Fibroblast of skin of left biceps (primary cell): ENCODE results near the gene FLT4.

Experiments
- DNase-seq, 2 experiments: peaks; one replicate each; pipeline ENCODE4 v3.0.0-alpha.2; 2013; ENCODE audit warnings: low read depth in 2 of 2

Gene FLT4

DNA sequence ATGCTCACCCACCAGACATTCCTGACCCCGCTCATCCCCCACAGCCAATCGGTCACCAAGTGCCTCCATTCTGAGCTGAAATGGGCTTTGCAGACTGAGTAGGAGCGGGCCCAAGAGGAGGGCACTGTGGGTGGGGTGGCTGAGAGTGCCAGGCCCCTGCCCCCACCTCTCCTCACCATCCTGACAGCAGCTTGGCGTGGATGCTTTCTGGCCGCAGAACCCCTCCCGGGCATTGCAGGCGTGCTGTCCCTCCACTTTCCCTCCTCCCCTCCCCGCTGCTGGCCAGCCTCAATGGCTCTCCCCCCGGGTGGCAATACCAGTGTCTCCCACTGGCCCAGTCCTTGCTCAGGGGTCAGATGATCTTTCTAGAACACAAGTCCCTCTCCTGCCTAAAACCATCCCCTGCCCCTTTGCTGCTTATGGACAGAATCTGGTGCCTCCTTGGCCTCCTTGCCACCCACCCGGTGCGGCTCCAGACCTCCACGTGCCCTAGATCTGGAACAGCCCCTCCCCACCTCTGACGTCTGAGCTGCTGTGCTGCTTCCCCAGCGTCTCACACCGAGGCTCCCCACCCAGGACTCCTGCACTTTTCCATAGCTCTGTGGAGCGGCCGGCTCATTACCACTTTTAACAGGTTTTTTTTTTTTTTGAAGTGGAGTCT is 6.1 kb downstream of the FLT4 start:
- no peak for DNase-seq

- DNase-seq: no peak
Observed at GRCh38 chr5:180642779-180643178, 6.6 kb downstream of the FLT4 start.

- DNase-seq: no peak
Observed at GRCh38 chr5:180642181-180642775, 7.1 kb downstream of the FLT4 start.

DNA sequence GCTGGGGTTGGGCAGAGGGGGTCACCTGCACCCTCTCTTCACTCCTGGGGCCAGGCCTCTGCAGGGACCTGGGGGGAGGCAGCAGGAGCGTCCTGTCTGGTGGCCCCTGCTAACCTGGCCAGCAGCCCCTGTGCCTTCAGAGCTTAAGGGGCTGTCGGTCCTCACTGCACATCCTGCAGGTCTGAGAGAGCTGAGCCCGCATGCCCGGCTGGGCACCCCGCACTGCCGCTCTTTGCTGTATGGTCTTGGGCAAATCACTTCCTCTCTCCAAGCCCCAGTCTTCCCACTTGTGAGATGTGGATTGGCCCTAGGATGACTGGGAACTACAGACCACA is 7.9 kb downstream of the FLT4 start:
- no peak for DNase-seq

GRCh38 chr5:180640861-180641565 is 8.4 kb downstream of the FLT4 start:
- no peak for DNase-seq

- DNase-seq: no peak
Observed at GRCh38 chr5:180640611-180640860, 8.9 kb downstream of the FLT4 start.

GRCh38 chr5:180639741-180640610 is 9.4 kb downstream of the FLT4 start:
- DNase-seq: no peak

- DNase-seq: no peak
Observed at GRCh38 chr5:180639287-180639686, 10.1 kb downstream of the FLT4 start.

DNA sequence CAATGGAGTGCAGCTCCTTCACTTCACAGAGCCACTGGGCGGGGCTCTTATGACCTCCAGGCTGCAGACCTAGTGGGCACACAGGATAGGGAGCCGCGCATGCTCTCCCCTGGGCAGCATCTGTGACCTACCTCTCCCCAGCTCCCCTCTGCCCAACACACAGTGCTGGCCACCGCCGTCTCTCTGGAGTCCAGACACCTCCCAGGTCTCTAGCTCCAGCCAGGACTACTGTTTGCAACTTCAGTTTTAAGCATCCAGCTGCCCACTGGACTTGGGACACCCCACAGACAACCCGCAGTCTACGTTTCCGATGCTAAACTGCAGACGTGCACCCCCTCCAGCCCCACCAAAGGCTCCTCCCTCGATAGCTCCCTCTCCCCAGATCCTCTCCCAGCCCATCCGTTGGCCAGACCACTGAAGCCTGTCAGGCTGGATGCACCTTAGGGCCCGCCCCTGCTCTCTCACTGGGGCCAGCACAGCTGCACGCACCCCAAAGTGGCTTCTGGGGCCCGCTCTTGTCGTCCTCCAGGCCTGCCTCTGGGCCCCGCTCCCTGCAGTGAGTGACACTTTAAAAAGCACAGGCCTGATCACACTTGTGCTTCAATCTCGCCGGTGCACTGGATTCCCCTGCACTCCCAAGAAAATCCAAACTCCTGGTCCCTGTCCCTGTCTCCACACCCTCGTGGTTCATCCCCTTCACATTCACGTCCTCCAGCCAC is 11.3 kb downstream of the FLT4 start:
- DNase-seq: no peak

DNA sequence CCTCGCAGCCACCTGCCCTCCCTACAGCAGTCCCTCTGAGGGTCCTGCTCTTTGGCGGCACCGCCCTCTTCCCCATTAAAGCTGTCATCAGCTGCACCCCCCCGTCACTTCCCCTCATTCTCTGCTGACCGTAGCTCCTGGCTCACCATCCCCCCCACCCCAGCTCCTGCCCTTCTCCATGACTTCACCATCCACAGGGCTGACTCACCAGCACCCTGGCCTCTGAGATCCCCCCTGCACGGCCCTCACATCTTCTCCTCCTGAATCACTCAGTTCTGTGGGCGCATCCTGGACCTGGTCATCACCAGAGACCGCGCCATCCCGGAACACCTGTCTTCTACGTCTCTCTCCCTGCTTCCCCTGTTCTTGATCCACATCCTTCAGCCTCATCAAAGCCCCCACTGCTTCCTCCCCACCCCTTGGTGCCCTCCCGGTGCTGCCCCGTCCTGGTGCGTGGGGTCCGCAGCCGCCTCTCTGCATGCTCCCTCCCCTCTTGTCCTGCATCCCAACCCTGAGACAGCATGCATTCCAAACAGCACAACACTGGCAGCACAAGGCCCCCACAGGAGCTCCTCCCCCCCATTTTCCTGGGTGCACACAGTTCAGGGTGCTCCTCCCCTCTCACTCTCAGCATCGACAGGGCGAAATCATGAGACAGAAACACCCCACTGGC is 12.9 kb downstream of the FLT4 start:
- no peak for DNase-seq

DNA sequence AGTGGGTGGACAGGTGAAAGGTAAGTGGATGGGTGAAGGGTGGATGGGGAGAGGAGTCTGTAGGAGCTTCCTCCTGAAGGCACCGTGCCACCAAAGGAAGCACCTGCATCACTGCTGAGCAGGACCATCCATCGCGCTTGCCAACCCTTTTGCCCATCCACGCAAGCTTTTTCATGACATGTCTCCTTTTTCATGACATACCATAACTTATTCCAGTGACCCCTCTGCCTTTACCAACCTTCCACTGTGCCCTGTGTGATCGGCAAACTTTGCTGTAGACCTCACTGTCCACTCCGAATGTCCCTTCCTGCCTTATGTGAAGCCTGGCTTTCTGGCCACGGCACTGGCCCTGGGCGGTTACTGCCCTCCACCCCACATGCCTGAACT is 13.4 kb downstream of the FLT4 start:
- no peak for DNase-seq

DNA sequence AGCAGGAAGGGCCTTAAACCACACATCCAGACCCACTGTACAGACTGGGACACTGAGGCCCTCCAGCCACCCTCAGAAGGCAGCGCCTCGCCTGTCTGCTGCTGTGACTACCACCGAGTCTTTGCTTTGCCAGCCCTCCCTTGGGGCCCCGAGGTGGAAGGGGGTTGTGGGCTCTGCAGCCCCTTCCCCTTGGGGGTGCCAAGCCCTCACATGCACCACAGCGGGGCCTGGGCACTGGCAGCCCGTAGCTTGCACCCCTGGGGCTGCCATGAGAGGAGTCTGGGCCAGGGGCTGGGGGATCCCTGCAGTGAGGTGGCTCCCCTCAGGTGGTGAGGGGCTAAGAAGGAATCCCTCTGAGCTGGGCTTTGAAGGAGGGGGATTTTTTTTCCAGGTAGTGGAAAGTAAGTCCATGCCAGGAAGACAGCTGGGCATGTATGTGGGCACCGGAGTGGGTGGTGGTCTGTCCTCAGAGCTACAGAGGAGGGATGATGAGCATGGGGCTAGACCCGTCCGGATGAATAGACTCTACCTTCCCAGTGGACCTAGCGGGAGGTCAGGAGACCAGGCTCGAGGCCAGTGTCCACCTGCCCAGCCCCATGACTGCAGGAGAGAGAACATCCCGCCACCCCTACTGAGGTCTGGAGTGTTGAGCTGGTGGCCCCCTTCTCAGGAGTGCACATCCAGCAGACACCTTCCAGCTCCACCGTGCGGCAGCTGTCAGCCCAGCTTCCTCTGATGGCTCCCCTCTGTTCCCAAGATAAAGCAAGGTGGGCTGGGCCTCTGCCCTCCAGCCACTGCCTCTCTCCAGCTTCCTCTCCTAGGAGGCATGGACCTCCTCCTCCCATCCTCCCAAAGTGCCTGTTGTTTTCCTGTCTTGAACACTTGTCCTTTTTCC is 15.9 kb downstream of the FLT4 start:
- no peak for DNase-seq

- DNase-seq: no peak
Observed at GRCh38 chr5:180632768-180633167, 16.6 kb downstream of the FLT4 start.

GRCh38 chr5:180631549-180632383 is 17.6 kb downstream of the FLT4 start:
- no peak for DNase-seq

DNA sequence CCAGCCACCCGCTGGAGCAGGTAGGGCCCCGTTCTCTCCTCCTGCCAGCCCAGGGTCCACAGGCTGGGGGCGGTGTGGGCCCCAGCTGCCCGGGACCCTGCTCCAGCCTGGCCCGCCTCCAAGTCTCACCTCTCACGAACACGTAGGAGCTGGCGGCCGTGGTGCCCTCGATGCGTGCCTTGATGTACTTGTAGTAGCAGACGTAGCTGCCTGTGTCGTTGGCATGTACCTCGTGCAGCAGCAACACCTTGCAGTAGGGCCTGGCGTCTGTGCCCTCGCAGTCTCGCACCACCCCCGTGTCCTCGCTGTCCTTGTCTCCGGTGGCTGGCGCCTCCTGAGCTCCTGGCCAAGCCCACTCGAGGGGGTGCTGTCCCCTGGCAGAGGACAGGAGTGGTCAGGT is 19.0 kb downstream of the FLT4 start:
- no peak for DNase-seq

DNA sequence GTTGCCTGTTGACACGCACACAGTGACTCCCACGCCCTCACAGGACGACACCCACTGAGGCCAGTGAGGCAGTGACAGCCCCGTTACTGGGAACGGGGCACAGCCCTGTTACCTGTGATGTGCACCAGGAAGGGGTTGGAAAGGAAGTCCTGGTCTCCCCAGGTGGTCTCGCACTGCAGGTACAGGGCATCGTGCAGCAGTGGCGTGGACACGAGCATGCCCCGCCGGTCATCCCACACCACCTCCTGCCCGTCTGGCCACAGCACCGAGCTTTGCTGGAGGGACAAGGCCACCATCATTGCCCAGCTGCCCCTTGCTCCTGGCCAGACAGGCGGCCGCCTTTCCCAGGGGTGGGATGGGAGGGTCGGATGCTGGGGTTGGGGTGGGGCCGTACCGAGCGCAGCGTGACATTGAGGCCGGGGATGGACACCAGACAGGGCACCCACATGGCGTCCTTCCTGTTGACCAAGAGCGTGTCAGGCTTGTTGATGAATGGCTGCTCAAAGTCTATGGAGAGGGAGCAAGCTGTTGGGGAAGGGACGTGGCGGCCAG is 19.5 kb downstream of the FLT4 start:
- no peak for DNase-seq

GRCh38 chr5:180628827-180629750 is 20.3 kb downstream of the FLT4 start:
- DNase-seq: no peak

DNA sequence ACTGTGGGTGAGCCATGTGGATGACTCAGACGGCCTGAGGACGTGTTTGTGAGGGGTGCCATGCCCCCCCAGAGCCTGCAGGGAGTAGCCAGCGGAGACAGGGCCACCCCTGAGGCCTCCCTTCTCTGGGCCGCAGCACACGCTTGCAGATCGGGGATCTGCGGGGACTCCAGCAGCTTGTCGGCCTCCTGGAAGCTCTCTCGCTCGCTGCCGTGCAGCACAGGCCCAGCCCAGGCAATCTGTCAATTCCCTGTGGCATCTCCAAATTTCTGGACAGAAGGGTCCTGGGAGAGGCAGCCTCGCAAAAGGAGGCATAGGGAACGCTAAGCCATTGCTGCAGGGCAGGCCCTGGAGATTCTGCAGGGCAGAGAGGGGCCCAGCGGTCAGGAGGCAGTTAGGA is 21.2 kb downstream of the FLT4 start:
- DNase-seq: no peak
